Transverse colon (tissue), 4 donors: ENCODE results near the gene ADAMTS6.

ENCODE experiments used
- POLR2AphosphoS5 ChIP-seq, 3 donors: sonication (generic); formaldehyde crosslinking; IDR thresholded peaks; one replicate each; pipeline ENCODE4 v1.6.1; 2016; ENCODE audit warnings: antibody characterized with exemption in 3 of 3
- TF ChIP-seq, protein P1 (sequence below), 5 experiments: fragments of 200-600 bp in 3 of 5; fragments of 450-650 bp in 2 of 5; sonication (generic) in 3 of 5; IDR thresholded peaks; 1 replicate in 2 of 5; 2 replicates in 3 of 5; pipeline ENCODE4 v1.5.1; 2016 to 2017; ENCODE audit warnings: antibody characterized with exemption in 5 of 5, inconsistent platforms in 3 of 5, mild to moderate bottlenecking in 2 of 5, moderate library complexity in 1 of 5

DNA sequence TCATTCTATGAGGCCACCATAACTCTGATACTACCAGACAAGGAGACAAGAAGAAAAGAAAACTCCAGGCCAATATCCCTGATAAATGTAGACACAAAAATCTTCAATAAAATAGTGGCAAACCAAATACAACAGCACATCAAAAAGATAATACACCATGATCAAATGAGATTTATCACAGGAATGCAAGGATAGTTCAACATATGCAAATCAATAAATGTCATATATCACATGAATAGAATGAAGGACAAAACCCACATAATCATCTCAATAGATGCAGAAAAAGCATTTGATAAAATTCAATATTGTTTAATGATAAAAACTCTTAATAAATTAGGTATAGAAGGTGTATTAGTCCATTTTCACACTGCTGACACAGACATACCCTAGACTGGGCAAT lies 139.9 kb downstream of the ADAMTS6 start:
- TF ChIP-seq, protein P1, sequence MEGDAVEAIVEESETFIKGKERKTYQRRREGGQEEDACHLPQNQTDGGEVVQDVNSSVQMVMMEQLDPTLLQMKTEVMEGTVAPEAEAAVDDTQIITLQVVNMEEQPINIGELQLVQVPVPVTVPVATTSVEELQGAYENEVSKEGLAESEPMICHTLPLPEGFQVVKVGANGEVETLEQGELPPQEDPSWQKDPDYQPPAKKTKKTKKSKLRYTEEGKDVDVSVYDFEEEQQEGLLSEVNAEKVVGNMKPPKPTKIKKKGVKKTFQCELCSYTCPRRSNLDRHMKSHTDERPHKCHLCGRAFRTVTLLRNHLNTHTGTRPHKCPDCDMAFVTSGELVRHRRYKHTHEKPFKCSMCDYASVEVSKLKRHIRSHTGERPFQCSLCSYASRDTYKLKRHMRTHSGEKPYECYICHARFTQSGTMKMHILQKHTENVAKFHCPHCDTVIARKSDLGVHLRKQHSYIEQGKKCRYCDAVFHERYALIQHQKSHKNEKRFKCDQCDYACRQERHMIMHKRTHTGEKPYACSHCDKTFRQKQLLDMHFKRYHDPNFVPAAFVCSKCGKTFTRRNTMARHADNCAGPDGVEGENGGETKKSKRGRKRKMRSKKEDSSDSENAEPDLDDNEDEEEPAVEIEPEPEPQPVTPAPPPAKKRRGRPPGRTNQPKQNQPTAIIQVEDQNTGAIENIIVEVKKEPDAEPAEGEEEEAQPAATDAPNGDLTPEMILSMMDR (IDR thresholded peaks at IDR 0.05) = no peak
- TF ChIP-seq POLR2AphosphoS5 (IDR thresholded peaks at IDR 0.05) = no peak
